Dendritic cell treated with granulocyte-macrophage colony-stimulating factor and Interleukin-4, amounts not matched to agents 40 ng/mL and 50 ng/mL, for 4 days (primary cell): ENCODE data around the gene DDX51.

ENCODE experiments used
- H3K27ac Mint-ChIP-seq: one replicate; pipeline ENCODE4 v1.8.0; 2022; ENCODE audit warnings: mild to moderate bottlenecking, mixed read lengths
- H3K27me3 Mint-ChIP-seq: one replicate; pipeline ENCODE4 v1.8.0; 2022; ENCODE audit warnings: mild to moderate bottlenecking, mixed read lengths
- H3K36me3 Mint-ChIP-seq: one replicate; pipeline ENCODE4 v1.8.0; 2022; ENCODE audit warnings: low read depth, mixed read lengths
- H3K4me1 Mint-ChIP-seq: one replicate; pipeline ENCODE4 v1.8.0; 2022; ENCODE audit warnings: low read depth, mixed read lengths
- H3K4me3 Mint-ChIP-seq: one replicate; pipeline ENCODE4 v1.8.0; 2022; ENCODE audit warnings: mild to moderate bottlenecking, moderate library complexity, mixed read lengths
- H3K9me3 Mint-ChIP-seq: one replicate; pipeline ENCODE4 v1.8.0; 2022; ENCODE audit warnings: mixed read lengths
- intact Hi-C: fragments of 100-400 bp; cut with micrococcal nuclease; formaldehyde crosslinking; loops from one replicate; pipeline ENCODE4 v1.15.0; 2022

DDX51 gene

GRCh38 chr12:132125736-132126135, 18.4 kb downstream of the DDX51 start:
- intact Hi-C loops = no loop called here
- Mint-ChIP-seq H3K27ac (no peak overlapping the region), H3K4me3 (no peak overlapping the region), H3K9me3 (no peaks in the 10 kb centered on the region), H3K36me3 (peaks cover 76% of the 10 kb centered on the region), H3K4me1 (no peaks in the 10 kb centered on the region), H3K27me3 (no peaks in the 10 kb centered on the region)

DNA sequence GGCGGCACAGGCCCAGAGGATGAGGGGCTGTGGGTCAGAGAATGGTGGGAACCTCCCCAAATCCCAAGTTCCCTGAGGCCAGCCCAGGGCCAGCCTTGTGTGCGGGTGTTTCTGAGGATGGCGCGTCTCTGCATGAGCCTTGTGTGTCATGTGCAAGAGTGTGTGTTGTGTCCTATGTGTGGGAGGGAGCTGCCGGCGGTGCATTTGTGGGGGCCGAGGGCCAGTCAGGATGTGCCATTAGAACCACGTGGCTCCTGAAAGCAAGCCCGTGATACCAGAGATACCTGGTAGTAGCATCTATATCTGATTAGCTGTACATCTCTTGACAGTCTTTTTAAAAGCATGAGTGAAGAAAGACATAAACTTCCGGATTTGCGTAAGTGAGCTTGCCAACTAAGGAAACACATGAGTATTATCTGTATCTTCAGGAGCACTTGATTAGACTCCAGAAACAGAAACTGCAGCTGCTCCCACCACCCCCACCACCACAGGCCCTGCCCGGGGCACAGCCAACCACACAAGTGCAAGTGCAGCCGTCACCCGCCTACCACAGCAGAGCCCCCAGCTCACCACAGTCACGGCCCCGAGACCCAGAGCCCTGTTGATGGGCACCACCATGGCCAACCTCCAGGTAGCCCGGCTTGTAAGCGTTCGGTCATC, 19.2 kb downstream of the DDX51 start:
- Mint-ChIP-seq H3K36me3 (peaks cover 83% of the 10 kb centered on the region), H3K27me3 (no peaks in the 10 kb centered on the region), H3K27ac (no peak overlapping the region), H3K9me3 (no peaks in the 10 kb centered on the region), H3K4me1 (no peaks in the 10 kb centered on the region), H3K4me3 (no peak overlapping the region)
- intact Hi-C loops = no loop called here

DNA sequence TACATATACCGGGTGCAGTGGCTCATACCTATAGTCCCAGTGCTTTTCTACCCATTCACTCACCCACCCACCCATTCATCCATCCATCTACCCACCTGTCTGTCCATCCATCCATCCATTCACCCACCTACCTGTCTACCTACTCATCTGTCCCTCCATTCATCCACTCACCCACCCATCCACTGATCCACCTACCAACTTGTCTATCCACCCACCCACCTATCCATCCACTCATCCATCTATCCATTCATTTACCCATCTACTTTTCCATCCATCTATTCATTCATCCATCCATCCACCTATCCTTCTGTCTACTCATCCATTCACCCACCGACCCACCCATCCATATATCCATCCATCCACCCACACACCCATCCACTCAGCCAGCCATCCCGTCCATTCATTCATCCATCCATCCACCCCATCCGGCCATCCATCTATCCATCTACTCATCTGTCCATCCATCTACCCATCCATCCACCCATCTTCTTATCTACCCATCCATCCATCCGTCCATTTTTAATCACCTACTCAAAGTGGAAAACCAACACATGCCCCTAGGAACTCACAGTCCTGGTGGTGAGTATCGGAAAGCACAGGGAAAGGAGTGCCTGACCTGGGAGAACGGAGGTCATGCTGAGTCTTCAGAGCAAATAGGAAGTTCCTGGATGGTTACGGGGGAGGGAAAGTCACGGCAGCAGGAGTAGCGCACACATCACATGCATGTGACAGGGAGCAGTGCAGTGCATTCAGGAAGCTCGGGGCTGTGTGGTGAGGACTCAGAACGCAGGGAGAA, 20.0 kb downstream of the DDX51 start:
- intact Hi-C loops = no loop called here
- Mint-ChIP-seq H3K9me3 (no peaks in the 10 kb centered on the region), H3K36me3 (peaks cover 81% of the 10 kb centered on the region), H3K4me3 (no peak overlapping the region), H3K4me1 (no peaks in the 10 kb centered on the region), H3K27ac (no peak overlapping the region), H3K27me3 (no peaks in the 10 kb centered on the region)

GRCh38 chr12:132121283-132121682, 22.8 kb downstream of the DDX51 start:
- no peaks in the 10 kb centered on the region for H3K4me1 Mint-ChIP-seq
- H3K36me3 Mint-ChIP-seq = peaks cover 76% of the 10 kb centered on the region
- H3K27ac Mint-ChIP-seq = no peak overlapping the region
- H3K27me3 Mint-ChIP-seq = no peaks in the 10 kb centered on the region
- intact Hi-C loops = no loop called here
- H3K9me3 Mint-ChIP-seq = no peaks in the 10 kb centered on the region
- no peak overlapping the region for H3K4me3 Mint-ChIP-seq

GRCh38 chr12:132118876-132119275, 25.2 kb downstream of the DDX51 start:
- Mint-ChIP-seq H3K36me3 (peaks cover 68% of the 10 kb centered on the region), H3K4me1 (no peaks in the 10 kb centered on the region), H3K4me3 (no peak overlapping the region), H3K9me3 (no peaks in the 10 kb centered on the region), H3K27ac (no peak overlapping the region), H3K27me3 (no peaks in the 10 kb centered on the region)
- intact Hi-C loops = no loop called here

GRCh38 chr12:132117558-132117875, 26.6 kb downstream of the DDX51 start:
- intact Hi-C loops = no loop called here
- Mint-ChIP-seq H3K27me3 (no peaks in the 10 kb centered on the region), H3K4me3 (no peak overlapping the region), H3K4me1 (no peaks in the 10 kb centered on the region), H3K36me3 (peaks cover 72% of the 10 kb centered on the region), H3K9me3 (no peaks in the 10 kb centered on the region), H3K27ac (no peak overlapping the region)

DNA sequence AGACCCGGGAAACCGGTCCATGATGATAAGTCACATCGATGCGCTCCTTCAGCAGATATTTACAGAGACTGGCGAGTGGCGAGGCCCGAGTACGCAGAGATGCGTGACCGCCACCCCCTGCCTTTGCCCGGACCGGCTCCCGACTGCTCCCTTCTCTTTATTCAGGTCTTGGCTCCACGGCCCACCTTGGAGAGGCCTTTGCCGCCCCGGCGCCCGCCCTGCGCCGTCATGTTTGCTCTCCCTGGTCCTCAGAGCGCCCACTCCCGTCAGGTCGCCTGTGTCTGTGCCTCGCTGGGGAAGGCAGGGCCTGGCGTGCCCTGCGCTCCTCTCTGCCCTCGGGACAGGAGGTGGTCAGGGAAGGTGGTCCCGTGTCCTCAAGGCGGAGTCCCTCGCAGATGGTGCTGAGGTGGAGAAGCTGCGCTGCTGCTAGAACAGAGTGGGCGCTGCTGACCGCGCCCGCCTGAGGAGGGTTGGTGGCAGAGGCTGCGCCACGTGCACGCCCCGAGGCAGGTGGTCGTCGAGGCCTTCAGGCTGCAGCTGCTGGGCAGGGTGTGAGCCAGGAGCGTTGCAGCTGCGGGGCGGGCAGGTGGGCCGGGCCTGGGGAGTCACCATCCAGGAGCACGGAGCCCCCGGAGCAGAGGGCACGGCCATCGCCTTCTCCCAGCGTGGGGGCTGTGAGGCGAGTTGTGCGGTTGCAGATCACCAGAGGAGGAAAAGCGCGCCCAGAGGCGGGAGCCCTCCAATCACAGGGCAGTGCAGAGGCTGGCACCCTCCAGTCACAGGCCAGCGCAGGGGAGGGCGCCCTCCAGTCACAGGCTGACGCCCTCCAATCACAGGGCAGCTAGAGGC, 27.2 kb downstream of the DDX51 start:
- intact Hi-C loops = no loop called here
- peaks cover 71% of the 10 kb centered on the region for H3K36me3 Mint-ChIP-seq

GRCh38 chr12:132115500-132115899, 28.6 kb downstream of the DDX51 start:
- Mint-ChIP-seq H3K4me1 (no peaks in the 10 kb centered on the region), H3K27me3 (no peaks in the 10 kb centered on the region), H3K27ac (no peak overlapping the region), H3K9me3 (no peaks in the 10 kb centered on the region), H3K4me3 (no peak overlapping the region), H3K36me3 (peaks cover 75% of the 10 kb centered on the region)
- intact Hi-C loops = no loop called here

More for the DNA sequence above, 27.2 kb downstream of the DDX51 start:
- no peak overlapping the region for H3K4me3 Mint-ChIP-seq
- H3K27ac Mint-ChIP-seq = no peak overlapping the region
- no peaks in the 10 kb centered on the region for H3K9me3 Mint-ChIP-seq
- H3K4me1 Mint-ChIP-seq = no peaks in the 10 kb centered on the region
- no peaks in the 10 kb centered on the region for H3K27me3 Mint-ChIP-seq

DNA sequence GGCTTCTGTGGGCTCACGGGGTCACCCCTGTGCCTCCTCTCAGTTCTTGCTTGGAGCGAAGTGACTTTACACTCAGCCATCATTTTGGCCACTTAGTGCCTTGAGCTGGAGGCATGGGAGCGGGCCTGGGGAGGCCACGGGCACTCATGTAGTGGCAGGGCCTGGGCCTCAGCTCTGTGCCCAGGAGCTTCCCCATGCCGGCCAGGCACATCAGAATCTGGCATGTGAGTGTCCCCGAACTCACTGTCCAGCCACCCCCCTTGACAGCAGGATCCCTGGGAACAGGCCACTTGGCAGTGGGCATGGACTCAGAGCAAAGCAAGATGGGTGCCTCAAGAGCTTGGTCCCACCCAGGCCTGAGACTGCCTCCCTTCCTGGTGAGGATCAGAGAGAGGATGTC, 29.5 kb downstream of the DDX51 start:
- Mint-ChIP-seq H3K4me3 (no peak overlapping the region), H3K36me3 (peaks cover 78% of the 10 kb centered on the region), H3K4me1 (no peaks in the 10 kb centered on the region), H3K9me3 (no peaks in the 10 kb centered on the region), H3K27me3 (no peaks in the 10 kb centered on the region), H3K27ac (no peak overlapping the region)
- intact Hi-C loops = no loop called here

GRCh38 chr12:132111654-132112304, 32.3 kb downstream of the DDX51 start:
- no peaks in the 10 kb centered on the region for H3K27me3 Mint-ChIP-seq
- H3K4me3 Mint-ChIP-seq = no peak overlapping the region
- peaks cover 80% of the 10 kb centered on the region for H3K36me3 Mint-ChIP-seq
- H3K9me3 Mint-ChIP-seq = no peaks in the 10 kb centered on the region
- no peak overlapping the region for H3K27ac Mint-ChIP-seq
- no peaks in the 10 kb centered on the region for H3K4me1 Mint-ChIP-seq
- intact Hi-C loops = no loop called here

DNA sequence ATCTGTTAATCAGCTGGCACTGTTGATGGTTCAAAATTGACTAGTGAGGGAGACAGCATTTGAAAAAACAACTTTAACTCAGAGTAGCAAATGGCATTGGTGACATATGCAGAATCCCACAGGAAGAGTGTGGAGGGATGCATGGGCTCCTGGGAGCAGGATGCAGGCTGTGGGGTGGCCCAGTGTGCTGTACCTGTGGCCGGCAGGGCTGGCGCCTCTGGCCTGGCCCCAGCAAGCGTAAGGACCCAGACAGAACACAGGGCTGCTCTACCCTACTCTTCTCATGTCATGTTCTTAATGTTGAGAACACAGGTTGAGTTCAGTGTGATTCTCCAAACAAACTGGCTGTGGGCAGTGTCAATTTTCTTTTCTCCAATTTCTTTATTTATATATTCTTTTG, 33.4 kb downstream of the DDX51 start:
- H3K27me3 Mint-ChIP-seq = no peaks in the 10 kb centered on the region
- H3K36me3 Mint-ChIP-seq = peaks cover 76% of the 10 kb centered on the region
- no peaks in the 10 kb centered on the region for H3K9me3 Mint-ChIP-seq
- intact Hi-C loops = no loop called here
- H3K4me1 Mint-ChIP-seq = no peaks in the 10 kb centered on the region
- H3K4me3 Mint-ChIP-seq = no peak overlapping the region
- H3K27ac Mint-ChIP-seq = no peak overlapping the region

DNA sequence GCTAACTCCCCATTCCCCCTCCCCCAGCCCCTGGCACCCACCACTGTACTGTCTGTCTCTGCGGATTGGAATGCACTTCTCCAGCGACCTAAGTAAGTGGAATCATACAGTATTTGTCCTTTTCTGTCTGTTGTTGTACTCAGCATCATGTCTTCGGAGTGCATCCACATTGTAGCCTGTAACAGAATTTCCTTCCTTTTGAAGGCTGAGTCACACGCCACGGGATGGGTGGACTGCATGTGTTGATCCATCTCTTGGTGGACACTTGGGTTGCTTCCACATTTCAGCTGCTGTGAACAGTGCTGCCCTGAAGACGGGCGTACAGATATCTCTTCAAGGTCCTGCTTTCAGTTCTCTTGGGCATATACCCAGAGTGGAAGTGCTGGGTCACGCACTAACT, 34.4 kb downstream of the DDX51 start:
- Mint-ChIP-seq H3K4me3 (no peak overlapping the region), H3K36me3 (peaks cover 82% of the 10 kb centered on the region), H3K9me3 (no peaks in the 10 kb centered on the region), H3K4me1 (no peaks in the 10 kb centered on the region), H3K27ac (no peak overlapping the region), H3K27me3 (no peaks in the 10 kb centered on the region)
- intact Hi-C loops = no loop called here

GRCh38 chr12:132108211-132108832, 35.8 kb downstream of the DDX51 start:
- Mint-ChIP-seq H3K36me3 (peaks cover 68% of the 10 kb centered on the region), H3K27ac (no peak overlapping the region), H3K27me3 (no peaks in the 10 kb centered on the region), H3K4me1 (peaks cover 2% of the 10 kb centered on the region), H3K9me3 (no peaks in the 10 kb centered on the region), H3K4me3 (no peak overlapping the region)
- intact Hi-C loops = no loop called here
